Measurements from ENCODE around the gene SRSF9. TPM values are rescaled to one million over a fixed set of nuclear protein-coding genes. Genes with fewer than 3 reads are reported as not detected.
A peak's percentile ranks its signal among the peaks of the same experiment; 100 is the strongest.

SRSF9 gene
- total RNA-seq, 1 experiment from 2014 or later: 231 TPM

- H3K27ac ChIP-seq: no peak overlapping the region
- intact Hi-C loops (cut with micrococcal nuclease; ENCODE audit: unreplicated experiment): loop anchor here (1.0 kb wide), 1 partner anchor 110 kb away; no protein-coding TSS in a partner anchor
Observed at GRCh38 chr12:120466560-120467315, 2.8 kb downstream of the SRSF9 start.

GRCh38 chr12:120465756-120466155 is 3.8 kb downstream of the SRSF9 start:
- Histone ChIP-seq H3K9me2 (ENCODE audit: insufficient read depth) (no peaks in the 10 kb centered on the region), H4K20me1 (ENCODE audit: insufficient read depth) (peaks cover 61% of the 10 kb centered on the region), H2AFZ (no peak overlapping the region), H3K36me3 (ENCODE audit: low read depth) (peaks cover 37% of the 10 kb centered on the region), H3K4me3 (no peak overlapping the region), H3K4me1 (replicated peaks; ENCODE audit: insufficient read depth) (peaks cover 22% of the 10 kb centered on the region; the same call in 1 of the 2 replicates), H3K27ac (no peak overlapping the region), H3K9me3 (ENCODE audit: insufficient read depth, low read depth) (no peaks in the 10 kb centered on the region), H3F3A (ENCODE audit: insufficient read depth, low read depth) (peaks cover 35% of the 10 kb centered on the region; the same call in 1 of the 2 replicates), H3K27me3 (ENCODE audit: insufficient read depth, low read depth) (no peaks in the 10 kb centered on the region), H3K4me2 (no peak overlapping the region), H3K79me2 (ENCODE audit: low read depth) (peaks cover 71% of the 10 kb centered on the region)
- ChIA-PET CTCF (interaction anchor here (0.9 kb wide), 1 partner anchor 115 kb away, joined by 5 read pairs; no protein-coding TSS in a partner anchor), POLR2A (ENCODE audit: unreplicated experiment) (interaction anchor here (0.7 kb wide), 1 partner anchor 23 kb away, joined by 8 read pairs; no protein-coding TSS in a partner anchor)
- TF ChIP-seq CTCF (conservative IDR thresholded peaks at IDR 0.05) (no peak), EZH2 (IDR thresholded peaks at IDR 0.05; ENCODE audit: low read depth) (no peak)
- DNase-seq: no peak
- intact Hi-C loops (cut with micrococcal nuclease; ENCODE audit: unreplicated experiment): loop anchor here (1.0 kb wide), 1 partner anchor 109 kb away; no protein-coding TSS in a partner anchor
- no TSS peak for BruUV-seq (replicated peaks)

More at GRCh38 chr12:120466560-120467315, 2.8 kb downstream of the SRSF9 start:
- Histone ChIP-seq H4K20me1 (ENCODE audit: insufficient read depth) (peaks cover 61% of the 10 kb centered on the region), H3K27me3 (ENCODE audit: insufficient read depth, low read depth) (no peaks in the 10 kb centered on the region), H3K36me3 (ENCODE audit: low read depth) (peaks cover 30% of the 10 kb centered on the region; the same call in 1 of the 2 replicates), H3K79me2 (ENCODE audit: low read depth) (peaks cover 79% of the 10 kb centered on the region), H3K4me1 (replicated peaks; ENCODE audit: insufficient read depth) (peaks cover 25% of the 10 kb centered on the region), H3K4me3 (no peak overlapping the region), H2AFZ (no peak overlapping the region), H3F3A (ENCODE audit: insufficient read depth, low read depth) (peaks cover 26% of the 10 kb centered on the region; the same call in 1 of the 2 replicates), H3K9me2 (ENCODE audit: insufficient read depth) (no peaks in the 10 kb centered on the region), H3K9me3 (ENCODE audit: insufficient read depth, low read depth) (no peaks in the 10 kb centered on the region), H3K4me2 (peak overlapping the region; percentile 94; the same call in 1 of the 2 replicates)
- DNase-seq: peak in 1 of 2 experiments; percentile 24
- TF ChIP-seq CTCF (conservative IDR thresholded peaks at IDR 0.05): peak; percentile 68
- TF ChIP-seq EZH2 (IDR thresholded peaks at IDR 0.05; ENCODE audit: low read depth): no peak
- TSS peak; percentile 12 for BruUV-seq (replicated peaks)
- ChIA-PET POLR2A (ENCODE audit: unreplicated experiment) (no interaction called here), CTCF (interaction anchor here (0.9 kb wide), 1 partner anchor 114 kb away, joined by 5 read pairs; no protein-coding TSS in a partner anchor)

GRCh38 chr12:120463712-120464111 is 5.8 kb downstream of the SRSF9 start:
- peaks cover 43% of the 10 kb centered on the region for H3K36me3 ChIP-seq (ENCODE audit: low read depth)
- 0 out of 2 replicates have a peak, but pooled peaks cover 15% of the 10 kb centered on the region for H3K4me1 ChIP-seq (replicated peaks; ENCODE audit: insufficient read depth)
- TF ChIP-seq CTCF (conservative IDR thresholded peaks at IDR 0.05): no peak
- no peak for TF ChIP-seq EZH2 (IDR thresholded peaks at IDR 0.05; ENCODE audit: low read depth)
- DNase-seq: no peak
- H3F3A ChIP-seq (ENCODE audit: insufficient read depth, low read depth): peaks cover 46% of the 10 kb centered on the region; the same call in 1 of the 2 replicates
- peaks cover 53% of the 10 kb centered on the region for H3K79me2 ChIP-seq (ENCODE audit: low read depth)
- no peak overlapping the region for H2AFZ ChIP-seq
- H3K9me3 ChIP-seq (ENCODE audit: insufficient read depth, low read depth): no peaks in the 10 kb centered on the region
- no peak overlapping the region for H3K4me3 ChIP-seq
- peaks cover 73% of the 10 kb centered on the region for H4K20me1 ChIP-seq (ENCODE audit: insufficient read depth)
- CTCF ChIA-PET: no interaction called here
- no peaks in the 10 kb centered on the region for H3K9me2 ChIP-seq (ENCODE audit: insufficient read depth)
- H3K27me3 ChIP-seq (ENCODE audit: insufficient read depth, low read depth): no peaks in the 10 kb centered on the region
- BruUV-seq (replicated peaks): no TSS peak
- H3K27ac ChIP-seq: no peak overlapping the region
- H3K4me2 ChIP-seq: no peak overlapping the region
- POLR2A ChIA-PET (ENCODE audit: unreplicated experiment): no interaction called here
- intact Hi-C loops (cut with micrococcal nuclease; ENCODE audit: unreplicated experiment): no loop called here

Data from PC-9 (cell line).